Hepatocyte (in vitro differentiated cells): ENCODE data around the gene STK11IP. TPM values are rescaled to one million over a fixed set of nuclear protein-coding genes. Genes with fewer than 3 reads are reported as not detected.

ENCODE experiments used
- DNase-seq: peaks from one replicate; pipeline ENCODE4 v3.0.0-alpha.2; 2016; ENCODE audit warnings: low spot score
- H2AFZ ChIP-seq: fragments of 200-600 bp; sonication (generic); 2 replicates; pipeline ENCODE4 v1.6.0; 2016; ENCODE audit warnings: antibody characterized with exemption, mild to moderate bottlenecking
- H3K27ac ChIP-seq: fragments of 200-600 bp; sonication (generic); 2 replicates; pipeline ENCODE4 v1.5.1; 2016; ENCODE audit warnings: mild to moderate bottlenecking
- H3K27me3 ChIP-seq: fragments of 200-600 bp; sonication (generic); 2 replicates; pipeline ENCODE4 v1.6.1; 2016
- H3K36me3 ChIP-seq: fragments of 200-600 bp; sonication (generic); replicated peaks from 2 replicates; pipeline ENCODE4 v1.5.1; 2016; ENCODE audit warnings: low read depth; ENCODE audit not compliant: insufficient read depth
- H3K4me1 ChIP-seq: fragments of 200-600 bp; sonication (generic); 2 replicates; pipeline ENCODE4 v1.5.1; 2016; ENCODE audit warnings: mild to moderate bottlenecking, moderate library complexity; ENCODE audit not compliant: insufficient read depth
- H3K4me2 ChIP-seq: fragments of 200-600 bp; sonication (generic); 2 replicates; pipeline ENCODE4 v1.6.0; 2016
- H3K4me3 ChIP-seq: fragments of 200-600 bp; sonication (generic); 2 replicates; pipeline ENCODE4 v1.5.1; 2016; ENCODE audit warnings: mild to moderate bottlenecking
- H3K79me2 ChIP-seq: fragments of 200-600 bp; sonication (generic); 2 replicates; pipeline ENCODE4 v1.6.0; 2017; ENCODE audit warnings: mild to moderate bottlenecking
- H3K9me2 ChIP-seq: fragments of 200-600 bp; sonication (generic); replicated peaks from 2 replicates; pipeline ENCODE4 v1.6.0; 2017; ENCODE audit warnings: mild to moderate bottlenecking; ENCODE audit not compliant: insufficient read depth
- H3K9me3 ChIP-seq: fragments of 200-600 bp; sonication (generic); 2 replicates; pipeline ENCODE4 v1.5.1; 2016; ENCODE audit warnings: low read depth, mild to moderate bottlenecking
- H4K20me1 ChIP-seq: fragments of 200-600 bp; sonication (generic); 2 replicates; pipeline ENCODE4 v1.6.0; 2016; ENCODE audit warnings: mild to moderate bottlenecking; ENCODE audit not compliant: insufficient read depth, poor library complexity, severe bottlenecking
- EZH2 ChIP-seq: fragments of 200-600 bp; sonication (generic); IDR thresholded peaks from 2 replicates; pipeline ENCODE4 v1.6.1; 2016; ENCODE audit warnings: antibody characterized with exemption, mild to moderate bottlenecking, borderline replicate concordance
- EZH2phosphoT487 ChIP-seq: fragments of 200-600 bp; sonication (generic); IDR thresholded peaks from one replicate; pipeline ENCODE4 v1.6.1; 2018; ENCODE audit warnings: antibody characterized with exemption, mild to moderate bottlenecking, low read depth, moderate library complexity; ENCODE audit not compliant: unreplicated experiment, severe bottlenecking
- WGBS: methylation state at CpG from one replicate; pipeline ENCODE4 v1.1.6; 2016; ENCODE audit warnings: low lambda C conversion rate; ENCODE audit errors: missing lambda C conversion rate; 5-methylcytosine and 5-hydroxymethylcytosine counted together
- polyA plus RNA-seq: library from polyadenylated mRNA; unstranded; fragments of >200 nt; fragmentation: Nextera tagmentation; extraction: Ambion mirVana; gene quantifications from 2 replicates; pipeline ENCODE4 v1.2.1, GENCODE V29; 2016
- total RNA-seq: library from RNA; depleted of rRNA; stranded (reverse); fragments of >200 nt; gene quantifications from 2 replicates; pipeline ENCODE4 v1.2.3, GENCODE V29; 2014
- TF ChIP-seq, protein P1 (sequence below): fragments of 200-600 bp; sonication (generic); IDR thresholded peaks from 2 replicates; pipeline ENCODE4 v1.5.1; 2016; ENCODE audit warnings: antibody characterized with exemption, mild to moderate bottlenecking; ENCODE audit not compliant: poor library complexity

The STK11IP gene
- total and polyA plus RNA-seq, 2 experiments from 2014 or later = 16.7 to 17.6 TPM

GRCh38 chr2:219634951-219635751 is 37.5 kb downstream of the STK11IP start:
- H3K4me1 ChIP-seq = no peaks in the 10 kb centered on the region
- no peaks in the 10 kb centered on the region for H3K36me3 ChIP-seq
- no peak overlapping the region for H3K4me3 ChIP-seq
- no peak for DNase-seq
- no peaks in the 10 kb centered on the region for H3K9me2 ChIP-seq
- H3K27me3 ChIP-seq = no peaks in the 10 kb centered on the region
- TF ChIP-seq EZH2phosphoT487 (no peak), EZH2 (no peak)
- TF ChIP-seq, protein P1, sequence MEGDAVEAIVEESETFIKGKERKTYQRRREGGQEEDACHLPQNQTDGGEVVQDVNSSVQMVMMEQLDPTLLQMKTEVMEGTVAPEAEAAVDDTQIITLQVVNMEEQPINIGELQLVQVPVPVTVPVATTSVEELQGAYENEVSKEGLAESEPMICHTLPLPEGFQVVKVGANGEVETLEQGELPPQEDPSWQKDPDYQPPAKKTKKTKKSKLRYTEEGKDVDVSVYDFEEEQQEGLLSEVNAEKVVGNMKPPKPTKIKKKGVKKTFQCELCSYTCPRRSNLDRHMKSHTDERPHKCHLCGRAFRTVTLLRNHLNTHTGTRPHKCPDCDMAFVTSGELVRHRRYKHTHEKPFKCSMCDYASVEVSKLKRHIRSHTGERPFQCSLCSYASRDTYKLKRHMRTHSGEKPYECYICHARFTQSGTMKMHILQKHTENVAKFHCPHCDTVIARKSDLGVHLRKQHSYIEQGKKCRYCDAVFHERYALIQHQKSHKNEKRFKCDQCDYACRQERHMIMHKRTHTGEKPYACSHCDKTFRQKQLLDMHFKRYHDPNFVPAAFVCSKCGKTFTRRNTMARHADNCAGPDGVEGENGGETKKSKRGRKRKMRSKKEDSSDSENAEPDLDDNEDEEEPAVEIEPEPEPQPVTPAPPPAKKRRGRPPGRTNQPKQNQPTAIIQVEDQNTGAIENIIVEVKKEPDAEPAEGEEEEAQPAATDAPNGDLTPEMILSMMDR = no peak
- H3K9me3 ChIP-seq = no peaks in the 10 kb centered on the region
- 93% methylated on average over 21 of the region's 22 CpGs for WGBS
- H2AFZ ChIP-seq = no peak overlapping the region
- H3K27ac ChIP-seq = no peak overlapping the region
- no peak overlapping the region for H3K4me2 ChIP-seq
- no peaks in the 10 kb centered on the region for H4K20me1 ChIP-seq
- H3K79me2 ChIP-seq = no peaks in the 10 kb centered on the region

DNA sequence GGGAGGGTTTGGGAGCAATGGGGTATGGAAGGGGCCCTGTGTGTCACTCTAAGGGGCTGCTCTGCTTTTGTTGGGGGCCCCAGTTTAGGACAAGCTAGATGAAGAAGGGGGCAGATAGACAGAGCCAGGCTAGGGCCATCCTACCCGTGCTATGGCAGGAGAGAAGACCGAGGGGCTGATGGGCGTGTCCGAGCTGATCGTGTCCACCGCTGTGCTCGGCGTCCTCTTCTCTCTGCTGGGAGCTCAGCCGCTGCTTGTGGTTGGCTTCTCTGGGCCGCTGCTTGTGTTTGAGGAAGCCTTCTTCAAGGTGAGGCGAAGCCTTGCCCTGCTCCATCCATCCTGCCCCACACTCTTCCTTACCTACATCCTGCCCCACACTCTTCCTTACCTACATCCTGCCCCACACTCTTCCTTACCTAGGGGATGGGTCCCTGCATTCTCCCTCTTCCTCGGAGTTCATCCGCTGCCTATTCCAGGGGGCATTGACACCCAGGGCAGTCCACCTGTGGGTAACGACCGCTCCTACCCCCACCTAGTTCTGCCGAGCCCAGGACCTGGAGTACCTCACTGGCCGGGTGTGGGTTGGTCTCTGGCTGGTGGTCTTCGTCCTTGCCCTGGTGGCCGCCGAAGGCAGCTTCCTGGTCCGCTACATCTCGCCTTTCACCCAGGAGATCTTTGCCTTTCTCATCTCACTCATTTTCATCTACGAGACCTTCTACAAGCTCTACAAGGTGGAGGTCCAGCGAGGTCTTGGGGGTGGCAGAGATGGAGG is 38.7 kb downstream of the STK11IP start:
- no peaks in the 10 kb centered on the region for H3K9me2 ChIP-seq
- WGBS = 90% methylated on average over 23 of the region's 24 CpGs
- no peaks in the 10 kb centered on the region for H3K79me2 ChIP-seq
- H2AFZ ChIP-seq = no peak overlapping the region
- H3K9me3 ChIP-seq = no peaks in the 10 kb centered on the region
- DNase-seq = no peak
- no peaks in the 10 kb centered on the region for H3K4me1 ChIP-seq
- no peak overlapping the region for H3K4me3 ChIP-seq
- no peaks in the 10 kb centered on the region for H4K20me1 ChIP-seq
- no peak overlapping the region for H3K4me2 ChIP-seq
- no peaks in the 10 kb centered on the region for H3K27me3 ChIP-seq
- no peaks in the 10 kb centered on the region for H3K36me3 ChIP-seq
- TF ChIP-seq, protein P1 = no peak
- TF ChIP-seq EZH2 = no peak
- TF ChIP-seq EZH2phosphoT487 = no peak
- H3K27ac ChIP-seq = no peak overlapping the region

GRCh38 chr2:219636941-219637841 is 39.5 kb downstream of the STK11IP start:
- no peak for DNase-seq
- TF ChIP-seq EZH2 (no peak), EZH2phosphoT487 (no peak)
- TF ChIP-seq, protein P1 = no peak
- H2AFZ ChIP-seq = no peak overlapping the region
- no peaks in the 10 kb centered on the region for H3K36me3 ChIP-seq
- H4K20me1 ChIP-seq = no peaks in the 10 kb centered on the region
- no peaks in the 10 kb centered on the region for H3K9me3 ChIP-seq
- H3K4me3 ChIP-seq = no peak overlapping the region
- H3K4me2 ChIP-seq = no peak overlapping the region
- no peaks in the 10 kb centered on the region for H3K79me2 ChIP-seq
- 78% methylated on average over 13 of the region's 13 CpGs for WGBS
- no peaks in the 10 kb centered on the region for H3K4me1 ChIP-seq
- no peaks in the 10 kb centered on the region for H3K27me3 ChIP-seq
- H3K27ac ChIP-seq = no peak overlapping the region
- H3K9me2 ChIP-seq = no peaks in the 10 kb centered on the region
